HG02981 (cell line): ENCODE results near the gene RAD51C.
"Not testable (repeated sequence)": the region's sequence is repeated elsewhere in the genome, so short reads cannot be mapped to it uniquely, and the experiment has no call there.

Source experiments
- ATAC-seq: cut with Tn5 transposase; IDR thresholded peaks from one replicate; pipeline ENCODE4 v1.9.1; 2021; ENCODE audit warnings: mild to moderate bottlenecking, moderate library complexity; ENCODE audit not compliant: unreplicated experiment

Gene RAD51C

DNA sequence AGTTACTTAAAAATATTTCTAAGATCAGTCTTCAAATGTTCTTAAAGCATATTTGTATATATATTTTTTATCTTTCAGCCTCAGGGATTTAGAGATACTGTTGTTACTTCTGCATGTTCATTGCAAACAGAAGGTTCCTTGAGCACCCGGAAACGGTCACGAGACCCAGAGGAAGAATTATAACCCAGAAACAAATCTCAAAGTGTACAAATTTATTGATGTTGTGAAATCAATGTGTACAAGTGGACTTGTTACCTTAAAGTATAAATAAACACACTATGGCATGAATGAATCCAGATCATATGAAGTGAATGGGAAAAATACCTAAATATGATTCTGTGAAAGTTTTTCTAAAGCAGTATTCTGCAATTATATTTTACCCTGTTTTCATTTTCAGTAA is 41.6 kb downstream of the RAD51C start:
- ATAC-seq, result no peak

DNA sequence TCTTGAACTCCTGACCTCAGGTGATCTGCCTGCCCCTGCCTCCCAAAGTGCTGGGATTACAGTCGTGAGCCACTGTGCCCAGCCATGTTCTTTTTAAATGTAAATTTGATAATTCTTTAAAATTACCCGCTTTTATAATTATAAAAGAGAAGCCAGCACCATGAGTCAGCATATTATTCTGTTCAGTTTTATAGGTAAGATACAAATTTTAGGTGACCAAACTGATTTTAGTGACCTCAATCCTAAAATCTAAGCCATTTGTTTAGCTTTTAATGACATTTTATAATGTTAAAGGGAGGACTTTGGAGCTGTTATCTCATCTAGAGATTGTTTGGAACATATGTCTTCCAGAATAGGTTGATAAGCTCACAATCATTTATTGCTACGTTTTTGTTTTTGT is 42.4 kb downstream of the RAD51C start:
- no peak for ATAC-seq

DNA sequence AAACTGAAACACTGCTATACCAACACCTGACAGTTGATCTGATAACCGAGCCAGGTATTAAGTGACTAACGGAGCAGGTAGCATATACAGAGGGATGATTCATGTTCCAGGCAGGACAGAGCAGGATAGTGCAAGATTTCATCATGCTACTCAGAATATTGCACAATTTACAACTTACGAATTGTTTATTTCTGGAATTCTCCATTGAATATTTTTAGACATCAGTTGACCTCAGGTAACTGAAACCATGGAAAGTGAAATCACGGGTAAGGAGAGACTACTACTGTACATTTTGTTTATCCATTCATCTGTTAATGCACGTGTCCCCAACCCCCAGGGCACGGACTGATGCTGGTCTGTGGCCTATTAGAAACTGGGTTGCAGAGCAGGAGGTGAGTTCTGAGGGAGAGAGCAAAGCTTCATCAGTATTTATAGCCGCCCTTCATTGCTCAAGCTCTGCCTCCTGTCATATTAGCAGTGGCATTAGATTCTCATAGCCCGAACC is 48.8 kb downstream of the RAD51C start:
- ATAC-seq, result no peak

DNA sequence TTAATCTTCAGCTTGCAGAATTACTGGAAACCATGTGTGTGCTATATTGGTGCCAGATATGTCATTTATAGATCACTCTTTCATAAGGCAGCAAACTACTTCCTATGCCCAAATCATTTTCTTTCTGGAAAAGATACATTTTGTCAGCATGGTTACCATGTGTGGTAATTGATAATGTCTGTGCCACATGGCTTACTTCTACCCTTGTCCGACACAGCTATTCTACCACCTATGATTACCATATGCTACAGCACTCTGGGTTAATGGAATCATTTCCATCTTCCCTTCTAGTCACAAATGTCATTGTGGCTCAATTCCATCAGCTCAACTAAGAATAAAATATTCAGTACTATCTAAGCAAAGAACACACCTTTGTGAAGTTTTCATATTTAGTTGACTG is 55.3 kb downstream of the RAD51C start:
- no peak for ATAC-seq

DNA sequence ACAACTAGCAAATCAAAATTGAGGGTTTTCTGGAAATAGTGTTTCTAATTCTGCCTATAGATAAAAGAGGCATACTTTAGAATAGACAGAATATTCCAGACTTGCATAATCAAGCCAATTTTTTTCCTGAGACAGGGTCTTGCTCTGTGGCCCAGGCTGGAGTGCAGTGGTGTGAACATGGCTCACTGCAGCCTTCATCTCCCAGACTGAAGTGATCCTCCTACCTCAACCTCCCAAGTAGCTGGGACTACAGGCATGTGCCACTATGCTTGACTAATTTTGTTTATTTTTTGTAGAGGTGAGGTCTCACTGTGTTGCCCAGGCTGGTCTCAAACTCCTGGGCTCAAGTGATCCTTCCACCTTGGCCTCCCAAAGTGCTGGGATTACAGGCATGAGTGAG is 57.2 kb downstream of the RAD51C start:
- ATAC-seq, result not testable (repeated sequence)

DNA sequence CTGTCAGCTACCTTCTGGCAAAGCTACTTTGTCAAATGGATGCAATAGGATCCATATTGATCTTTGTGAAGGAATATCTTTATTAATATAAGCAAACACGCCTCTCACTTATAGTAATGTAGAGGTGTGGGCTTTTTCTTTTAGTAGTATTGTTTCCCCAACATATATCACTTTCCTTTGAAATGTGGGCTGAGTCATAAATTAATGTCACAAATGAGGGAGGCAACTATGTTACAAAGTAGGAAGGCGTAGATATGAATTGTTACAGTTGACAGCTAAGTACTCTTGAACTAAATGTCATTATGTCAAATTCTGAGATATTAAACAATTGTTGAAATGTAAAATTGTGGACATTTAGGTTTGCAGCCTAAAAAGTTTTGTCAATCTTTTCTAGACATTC is 60.6 kb downstream of the RAD51C start:
- ATAC-seq, result no peak

DNA sequence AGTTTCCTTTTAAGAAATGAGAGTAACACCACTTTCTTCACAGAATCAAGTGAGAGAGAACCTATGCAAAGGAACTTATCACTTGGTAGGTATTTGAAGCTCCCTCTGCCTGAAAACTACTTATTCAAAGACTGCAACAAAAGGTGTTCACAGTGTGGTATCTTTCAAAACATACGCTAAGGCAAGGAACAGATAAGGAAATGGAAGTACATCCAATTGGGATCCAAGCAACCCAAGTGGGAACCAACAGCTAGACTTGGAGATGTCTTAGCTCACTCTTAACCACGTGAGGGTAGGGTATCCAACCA is 62.8 kb downstream of the RAD51C start:
- ATAC-seq, result no peak

DNA sequence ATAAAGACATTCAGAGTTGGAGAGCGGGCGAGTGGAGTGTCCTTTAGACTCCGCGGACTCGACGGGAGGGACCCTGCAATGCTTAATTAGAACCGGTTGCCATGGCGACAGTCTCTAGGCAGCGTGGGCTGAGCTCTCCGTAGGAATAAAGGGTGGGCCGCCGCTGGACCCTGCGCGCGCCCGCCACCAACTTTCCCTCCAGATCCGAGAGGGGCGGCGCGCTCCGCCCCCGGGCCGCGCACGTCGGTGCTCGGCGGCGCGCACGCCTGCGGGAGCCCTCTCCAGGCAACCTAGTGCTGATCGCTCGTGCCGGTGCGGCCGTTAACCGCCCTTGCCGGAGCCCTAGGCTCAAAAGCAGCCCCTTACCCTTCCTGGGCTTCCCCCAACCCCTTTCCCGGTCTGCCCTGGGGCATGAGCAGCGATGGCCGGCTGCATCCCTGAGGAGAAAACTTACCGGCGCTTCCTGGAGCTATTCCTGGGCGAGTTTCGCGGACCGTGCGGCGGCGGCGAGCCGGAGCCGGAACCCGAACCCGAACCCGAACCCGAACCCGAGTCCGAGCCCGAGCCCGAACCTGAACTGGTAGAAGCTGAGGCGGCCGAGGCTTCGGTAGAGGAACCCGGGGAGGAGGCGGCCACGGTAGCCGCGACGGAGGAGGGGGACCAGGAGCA is 63.3 kb downstream of the RAD51C start, which contains the start of gene PPM1E:
PPM1E (plus strand) TSS at position 278 of the 669 bp plus-strand sequence.
- ATAC-seq, result no peak

DNA sequence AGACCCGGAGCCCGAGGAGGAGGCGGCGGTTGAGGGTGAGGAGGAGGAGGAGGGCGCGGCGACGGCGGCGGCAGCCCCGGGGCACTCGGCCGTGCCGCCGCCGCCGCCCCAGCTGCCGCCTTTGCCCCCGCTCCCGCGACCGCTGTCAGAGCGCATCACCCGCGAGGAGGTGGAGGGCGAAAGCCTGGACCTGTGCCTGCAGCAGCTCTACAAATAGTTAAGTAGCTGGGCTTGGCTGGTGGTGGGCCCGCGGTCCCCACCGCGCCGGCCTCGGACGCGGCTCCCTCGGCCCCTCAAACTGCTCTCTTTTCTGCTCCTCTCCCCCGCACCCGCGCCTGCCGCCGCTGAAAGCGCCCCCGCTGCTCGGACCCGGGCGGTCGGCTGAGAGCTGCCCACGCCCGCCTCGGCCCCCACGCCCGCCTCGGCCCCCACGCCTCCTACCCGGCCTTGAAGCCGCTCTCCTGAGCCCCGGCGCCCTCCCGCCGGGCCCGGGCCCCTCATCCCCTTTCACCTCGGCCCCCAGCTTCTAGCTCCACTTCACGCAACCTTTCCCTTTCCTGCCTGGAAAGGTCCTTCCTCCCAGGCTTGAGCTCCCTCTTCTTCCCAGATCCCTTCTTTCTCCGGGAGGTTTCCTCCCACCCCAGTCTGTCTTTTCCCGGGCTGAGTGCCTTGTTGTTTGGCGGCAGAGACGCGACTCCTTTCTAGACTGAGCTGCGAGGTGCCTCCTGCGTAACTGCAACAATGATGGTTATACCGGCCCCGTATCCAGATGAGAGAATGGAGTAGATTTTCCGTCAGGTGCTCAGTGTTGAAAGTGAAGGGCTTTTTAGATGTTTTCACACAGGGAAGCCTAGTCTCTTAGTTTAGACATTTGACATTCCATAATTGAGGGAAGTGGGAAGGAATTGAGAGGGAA is 64.1 kb downstream of the RAD51C start:
- no peak for ATAC-seq

DNA sequence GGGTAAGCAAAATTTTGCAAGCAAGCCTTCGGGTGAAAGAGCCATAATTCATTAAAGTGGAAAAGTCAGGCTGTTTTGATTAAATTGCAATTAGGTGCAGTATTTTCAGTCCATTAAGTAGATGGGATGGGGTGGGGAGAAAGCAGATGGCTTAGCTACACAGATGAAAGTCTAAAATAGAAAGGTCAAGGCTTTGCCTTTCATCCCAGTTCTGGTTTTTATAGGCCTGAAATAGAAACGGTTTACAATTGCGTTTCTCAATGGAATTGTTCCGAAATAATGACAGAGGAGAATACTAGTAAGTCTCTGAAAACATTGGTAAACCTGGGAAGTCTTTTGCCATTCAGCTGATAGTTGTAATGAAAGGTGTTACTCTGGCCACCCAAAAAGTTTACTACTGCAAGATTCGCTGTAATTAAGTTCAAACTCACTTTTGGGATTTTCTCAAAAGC is 64.8 kb downstream of the RAD51C start:
- no peak for ATAC-seq

DNA sequence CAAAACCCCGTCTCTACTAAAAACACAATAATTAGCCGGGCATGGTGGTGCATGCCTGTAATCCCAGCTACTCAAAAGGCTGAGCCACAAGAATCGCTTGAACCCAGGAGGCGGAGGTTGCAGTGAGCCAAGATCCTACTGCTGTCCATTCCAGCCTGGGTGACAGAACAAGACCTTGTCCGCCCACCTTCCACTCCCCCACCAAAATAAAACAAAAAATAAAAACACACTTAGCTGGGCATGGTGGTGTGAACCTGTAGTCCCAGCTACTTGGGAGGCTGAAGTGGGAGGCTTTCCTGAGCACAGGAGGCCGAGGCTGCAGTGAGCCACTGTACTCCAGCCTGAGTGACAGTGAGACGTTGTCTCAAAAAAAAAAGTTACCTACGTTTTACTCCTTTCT is 66.5 kb downstream of the RAD51C start:
- ATAC-seq, result no peak

DNA sequence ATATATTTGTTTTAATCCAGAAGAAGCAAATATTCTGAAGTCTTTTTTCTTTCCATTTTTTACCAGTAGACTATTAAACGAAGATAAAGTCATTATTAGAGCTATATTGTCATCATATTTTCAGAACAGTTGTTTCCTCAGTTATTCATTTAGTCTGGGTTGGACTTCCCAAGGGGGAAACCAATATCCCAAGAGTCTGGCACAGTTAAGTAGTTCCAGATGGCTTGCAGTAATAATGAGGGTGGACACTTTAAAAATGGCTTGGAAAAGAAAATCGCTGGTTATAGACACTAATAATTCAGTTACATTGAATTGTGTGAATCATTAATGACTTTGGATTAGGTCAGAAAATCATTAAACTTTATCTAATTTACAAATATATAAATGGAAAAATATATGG is 67.1 kb downstream of the RAD51C start:
- ATAC-seq, result no peak

DNA sequence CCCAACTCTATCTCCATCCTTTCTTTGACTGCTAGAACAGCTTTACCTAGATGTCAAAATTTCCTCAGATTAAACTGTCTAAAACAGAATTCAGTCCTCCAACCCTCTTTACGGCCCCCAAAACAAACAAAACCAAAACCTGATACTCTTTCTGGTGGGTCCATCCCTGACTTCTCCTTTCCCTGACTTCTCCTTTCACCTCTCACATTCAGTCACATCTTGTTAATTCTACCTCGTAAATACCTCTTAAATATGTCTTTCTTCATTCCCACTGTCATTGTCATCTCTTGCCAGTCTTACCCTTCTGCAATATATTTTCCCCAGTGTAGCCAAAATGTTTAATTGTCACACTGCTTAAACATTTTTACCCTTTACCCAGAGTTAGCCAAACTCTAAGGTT is 67.8 kb downstream of the RAD51C start:
- ATAC-seq, result no peak

DNA sequence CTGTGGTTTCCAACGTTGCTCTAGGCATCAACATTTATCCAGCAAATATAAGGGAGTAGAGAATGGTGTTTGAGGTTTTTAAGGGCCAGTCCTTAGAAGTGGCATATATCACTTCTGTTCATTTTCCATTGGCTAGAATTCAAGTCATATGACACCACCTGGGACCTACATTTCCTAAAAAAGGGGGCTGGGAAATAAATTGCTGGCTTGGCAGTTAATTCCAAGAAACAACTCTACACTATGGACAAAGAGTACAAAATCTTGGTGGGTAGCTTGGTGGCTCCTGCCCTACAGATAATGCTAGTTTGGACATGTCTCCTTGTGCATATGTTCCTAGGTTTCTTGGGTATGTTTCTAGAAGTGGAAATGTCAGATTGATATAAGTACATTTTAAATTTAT is 70.9 kb downstream of the RAD51C start:
- no peak for ATAC-seq

DNA sequence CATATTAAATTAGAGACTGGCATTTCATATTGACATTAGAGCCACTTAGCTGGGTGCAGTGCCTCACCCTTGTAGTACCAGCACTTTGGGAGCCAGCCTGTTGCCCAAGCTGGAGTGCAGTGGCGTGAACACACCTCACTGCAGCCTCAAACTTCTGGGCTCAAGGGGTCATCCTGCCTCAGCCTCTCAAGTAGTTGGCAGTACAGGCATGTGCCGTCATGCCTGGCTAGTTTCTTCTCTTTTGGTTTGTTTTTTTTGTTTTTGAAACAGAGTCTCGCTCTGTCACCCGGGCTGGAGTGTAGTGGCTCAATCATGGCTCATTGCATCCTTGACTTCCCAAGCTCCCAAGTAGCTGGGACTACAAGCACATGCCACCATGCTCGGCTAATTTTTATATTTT is 72.0 kb downstream of the RAD51C start:
- ATAC-seq, result no peak

DNA sequence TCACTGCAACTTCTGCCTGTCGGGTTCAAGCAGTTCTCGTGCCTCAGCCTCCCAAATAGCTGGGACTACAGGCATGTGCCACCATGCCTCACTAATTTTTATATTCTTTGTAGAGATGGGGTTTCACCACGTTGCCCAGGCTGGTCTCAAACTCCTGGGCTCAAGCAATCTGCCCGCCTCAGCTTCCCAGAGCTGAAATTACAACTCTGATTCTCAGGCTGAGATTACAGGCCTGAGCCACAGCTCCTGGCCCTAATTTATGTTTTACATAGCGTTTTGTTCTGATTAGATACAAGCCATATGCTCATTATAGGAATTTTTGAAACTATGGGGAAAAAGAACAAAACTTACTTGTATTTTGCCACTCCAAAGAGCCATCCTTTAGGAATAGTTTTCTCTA is 86.1 kb downstream of the RAD51C start:
- not testable (repeated sequence) for ATAC-seq

DNA sequence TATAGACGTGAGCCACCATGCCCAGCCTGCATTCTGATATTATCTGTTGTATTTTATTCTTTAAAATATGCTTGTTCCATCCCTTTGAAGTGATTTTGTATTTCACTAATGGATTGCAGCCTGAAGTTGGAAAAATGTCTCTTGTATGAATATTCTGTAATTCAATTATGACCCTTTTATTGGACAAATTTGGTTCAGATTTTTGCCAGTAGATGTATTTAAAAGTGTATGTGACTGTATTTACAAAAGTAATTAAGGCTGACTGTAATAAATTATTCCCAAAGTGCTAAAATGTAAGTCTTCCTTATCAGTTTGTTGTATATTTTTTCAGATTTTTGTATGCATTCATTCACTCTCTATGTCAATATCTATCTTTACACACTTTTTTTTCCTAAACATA is 87.0 kb downstream of the RAD51C start:
- no peak for ATAC-seq

DNA sequence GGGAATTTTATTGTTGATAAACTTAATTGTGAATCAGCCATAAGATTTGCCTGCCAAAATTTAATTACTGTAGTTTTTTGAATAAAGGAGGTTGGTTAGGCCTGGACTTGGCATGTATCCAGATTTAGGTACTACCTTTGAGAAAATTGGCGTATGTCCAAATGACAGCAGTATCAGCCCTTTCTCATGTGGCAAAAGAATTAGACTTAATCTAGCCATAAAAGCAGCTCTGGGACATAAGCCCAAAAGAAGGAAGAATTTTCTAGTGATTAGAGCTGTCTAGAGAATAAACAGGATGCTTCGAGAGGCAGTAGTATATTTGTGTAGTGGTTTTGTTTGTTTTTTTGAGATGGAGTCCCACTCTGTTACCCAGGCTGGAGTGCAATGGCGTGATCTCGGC is 91.0 kb downstream of the RAD51C start:
- ATAC-seq, result no peak

DNA sequence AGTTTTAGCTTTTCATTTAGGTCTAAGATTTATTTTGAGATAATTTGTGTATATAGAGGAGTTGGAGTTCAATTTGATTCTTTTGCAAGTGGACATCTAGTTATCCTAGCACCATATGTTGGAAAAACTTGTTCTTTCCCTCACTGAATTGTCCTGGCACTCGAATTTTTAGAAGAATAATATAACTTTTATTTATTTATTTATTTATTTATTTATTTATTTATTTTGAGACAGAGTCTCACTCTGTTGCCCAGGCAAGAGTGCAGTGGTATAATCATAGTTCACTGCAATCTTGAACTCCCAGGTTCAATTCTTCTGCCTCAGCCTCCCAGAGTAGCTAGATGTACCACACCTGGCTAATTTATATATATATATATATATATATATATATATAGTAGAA is 92.7 kb downstream of the RAD51C start:
- no peak for ATAC-seq
